HFFc6 (cell line): ENCODE data around the gene PALD1. TPM values are rescaled to one million over a fixed set of nuclear protein-coding genes. Genes with fewer than 3 reads are reported as not detected.

ENCODE experiments used
- DNase-seq: peaks from one replicate; pipeline ENCODE4 v3.0.0-alpha.2; 2018
- H3K27ac Mint-ChIP-seq: 2 replicates; pipeline ENCODE4 v1.8.0; 2020; ENCODE audit warnings: mild to moderate bottlenecking, mixed read lengths
- H3K27me3 Mint-ChIP-seq: 2 replicates; pipeline ENCODE4 v1.8.0; 2021; ENCODE audit warnings: mild to moderate bottlenecking, moderate library complexity, mixed read lengths; ENCODE audit not compliant: insufficient read depth
- H3K36me3 Mint-ChIP-seq: 2 replicates; pipeline ENCODE4 v1.8.0; 2021; ENCODE audit warnings: low read depth, mixed read lengths
- H3K4me1 Mint-ChIP-seq: 2 replicates; pipeline ENCODE4 v1.8.0; 2020; ENCODE audit warnings: low read depth, mixed read lengths
- H3K4me3 Mint-ChIP-seq: 2 replicates; pipeline ENCODE4 v1.8.0; 2020; ENCODE audit warnings: mild to moderate bottlenecking, moderate library complexity, mixed read lengths
- H3K9me3 Mint-ChIP-seq: 2 replicates; pipeline ENCODE4 v1.8.0; 2020; ENCODE audit warnings: mild to moderate bottlenecking, mixed read lengths
- total RNA-seq, 6 experiments: library from RNA; stranded (reverse); fragmentation: NEBNext Ultra II Directional; extraction: Animal tissue kit (Norgen Biotek cat#: 25700); gene quantifications; 2 replicates in 1 of 6; 3 replicates in 5 of 6; pipeline ENCODE4 v1.2.3, GENCODE V29; 2021
- TF ChIP-seq, protein P1 (sequence below): fragments of 200-600 bp; sonication (generic); IDR thresholded peaks from 2 replicates; pipeline ENCODE4 v1.5.0; 2021; ENCODE audit warnings: antibody characterized with exemption, mild to moderate bottlenecking

Gene PALD1
- total RNA-seq, 6 experiments from 2014 or later = not detected

DNA sequence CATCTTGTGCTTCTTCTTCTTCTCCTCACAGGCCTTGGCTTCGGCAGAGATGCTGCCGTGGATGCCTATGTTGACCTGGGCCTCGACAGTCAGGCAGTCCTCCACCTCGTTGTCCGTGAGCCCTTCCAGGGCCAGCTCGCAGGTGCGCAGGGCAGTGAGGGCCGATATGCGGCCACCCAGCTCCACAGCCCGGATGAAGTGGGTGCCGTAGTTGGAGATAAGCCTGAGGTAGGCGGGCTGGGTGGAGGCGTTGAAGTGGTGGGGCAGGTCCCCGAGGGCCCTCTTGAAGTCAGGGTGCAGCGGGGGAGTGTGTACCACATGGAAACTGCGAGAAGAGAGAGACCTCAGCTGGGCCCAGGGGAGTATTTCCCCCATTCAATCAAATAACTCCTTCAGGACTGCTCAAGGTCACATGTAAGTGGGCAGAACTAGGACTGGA is 120.3 kb downstream of the PALD1 start:
- Mint-ChIP-seq H3K4me3 (no peak overlapping the region), H3K9me3 (no peaks in the 10 kb centered on the region), H3K36me3 (no peaks in the 10 kb centered on the region), H3K4me1 (no peaks in the 10 kb centered on the region), H3K27me3 (peaks cover 41% of the 10 kb centered on the region), H3K27ac (no peak overlapping the region)
- TF ChIP-seq, protein P1, sequence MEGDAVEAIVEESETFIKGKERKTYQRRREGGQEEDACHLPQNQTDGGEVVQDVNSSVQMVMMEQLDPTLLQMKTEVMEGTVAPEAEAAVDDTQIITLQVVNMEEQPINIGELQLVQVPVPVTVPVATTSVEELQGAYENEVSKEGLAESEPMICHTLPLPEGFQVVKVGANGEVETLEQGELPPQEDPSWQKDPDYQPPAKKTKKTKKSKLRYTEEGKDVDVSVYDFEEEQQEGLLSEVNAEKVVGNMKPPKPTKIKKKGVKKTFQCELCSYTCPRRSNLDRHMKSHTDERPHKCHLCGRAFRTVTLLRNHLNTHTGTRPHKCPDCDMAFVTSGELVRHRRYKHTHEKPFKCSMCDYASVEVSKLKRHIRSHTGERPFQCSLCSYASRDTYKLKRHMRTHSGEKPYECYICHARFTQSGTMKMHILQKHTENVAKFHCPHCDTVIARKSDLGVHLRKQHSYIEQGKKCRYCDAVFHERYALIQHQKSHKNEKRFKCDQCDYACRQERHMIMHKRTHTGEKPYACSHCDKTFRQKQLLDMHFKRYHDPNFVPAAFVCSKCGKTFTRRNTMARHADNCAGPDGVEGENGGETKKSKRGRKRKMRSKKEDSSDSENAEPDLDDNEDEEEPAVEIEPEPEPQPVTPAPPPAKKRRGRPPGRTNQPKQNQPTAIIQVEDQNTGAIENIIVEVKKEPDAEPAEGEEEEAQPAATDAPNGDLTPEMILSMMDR = no peak
- no peak for DNase-seq

DNA sequence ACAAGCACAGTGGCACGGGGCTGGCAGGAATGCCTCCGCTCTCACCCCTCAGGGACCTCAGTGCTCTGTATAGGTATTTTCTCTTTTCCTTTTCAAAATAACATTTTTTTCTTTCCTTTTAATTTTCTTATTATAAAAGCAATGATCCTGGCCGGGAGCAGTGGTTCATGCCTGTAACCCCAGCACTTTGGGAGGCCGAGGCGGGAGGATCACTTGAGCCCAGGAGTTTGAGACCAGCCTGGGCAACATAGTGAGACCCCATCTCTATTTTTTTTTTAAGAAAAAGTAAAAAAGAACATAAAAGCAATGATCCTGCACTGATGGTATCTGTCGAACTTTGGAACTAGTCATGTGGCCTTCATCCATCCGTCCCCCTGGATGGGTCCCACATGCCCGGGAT is 120.8 kb downstream of the PALD1 start:
- H3K4me3 Mint-ChIP-seq = no peak overlapping the region
- H3K36me3 Mint-ChIP-seq = no peaks in the 10 kb centered on the region
- no peak for DNase-seq
- peaks cover 41% of the 10 kb centered on the region for H3K27me3 Mint-ChIP-seq
- TF ChIP-seq, protein P1 = no peak
- H3K27ac Mint-ChIP-seq = no peak overlapping the region
- no peaks in the 10 kb centered on the region for H3K4me1 Mint-ChIP-seq
- no peaks in the 10 kb centered on the region for H3K9me3 Mint-ChIP-seq

- H3K27me3 Mint-ChIP-seq = peaks cover 40% of the 10 kb centered on the region
- TF ChIP-seq, protein P1 = no peak
- H3K4me1 Mint-ChIP-seq = no peaks in the 10 kb centered on the region
- no peaks in the 10 kb centered on the region for H3K36me3 Mint-ChIP-seq
- H3K27ac Mint-ChIP-seq = no peak overlapping the region
- no peaks in the 10 kb centered on the region for H3K9me3 Mint-ChIP-seq
- no peak overlapping the region for H3K4me3 Mint-ChIP-seq
- DNase-seq = no peak
Observed at GRCh38 chr10:70599791-70600190, 121.2 kb downstream of the PALD1 start.

GRCh38 chr10:70600512-70601395 is 122.2 kb downstream of the PALD1 start:
- H3K27ac Mint-ChIP-seq = no peak overlapping the region
- H3K9me3 Mint-ChIP-seq = no peaks in the 10 kb centered on the region
- H3K27me3 Mint-ChIP-seq = peaks cover 33% of the 10 kb centered on the region
- DNase-seq = no peak
- no peak overlapping the region for H3K4me3 Mint-ChIP-seq
- H3K36me3 Mint-ChIP-seq = no peaks in the 10 kb centered on the region
- H3K4me1 Mint-ChIP-seq = no peaks in the 10 kb centered on the region
- TF ChIP-seq, protein P1 = no peak

- Mint-ChIP-seq H3K36me3 (no peaks in the 10 kb centered on the region), H3K4me3 (no peak overlapping the region), H3K9me3 (no peaks in the 10 kb centered on the region), H3K27ac (no peak overlapping the region), H3K4me1 (no peaks in the 10 kb centered on the region), H3K27me3 (peaks cover 29% of the 10 kb centered on the region)
- TF ChIP-seq, protein P1 = no peak
- DNase-seq = no peak
Observed at GRCh38 chr10:70601746-70602145, 123.2 kb downstream of the PALD1 start.
